NCI-H1105 (cell line): Measurements from ENCODE around the gene VDAC1.
"Not testable (repeated sequence)": the region's sequence is repeated elsewhere in the genome, so short reads cannot be mapped to it uniquely, and the experiment has no call there.

ENCODE experiments used
- DNase-seq: peaks from one replicate; lab custom pipeline; 2025; lab: John Stamatoyannopoulos, UW

VDAC1 gene

GRCh38 chr5:133995341-133995740 is 9.4 kb downstream of the VDAC1 start:
- no peak for DNase-seq

GRCh38 chr5:133994990-133995333 is 9.8 kb downstream of the VDAC1 start:
- DNase-seq = no peak

GRCh38 chr5:133994297-133994989 is 10.3 kb downstream of the VDAC1 start:
- no peak for DNase-seq

- no peak for DNase-seq
Observed at GRCh38 chr5:133993185-133993936, 11.4 kb downstream of the VDAC1 start.

GRCh38 chr5:133992429-133993155 is 12.2 kb downstream of the VDAC1 start:
- DNase-seq = no peak

GRCh38 chr5:133991171-133991910 is 13.4 kb downstream of the VDAC1 start:
- DNase-seq = no peak

GRCh38 chr5:133990396-133990795 is 14.4 kb downstream of the VDAC1 start:
- DNase-seq = peak; percentile 71

- no peak for DNase-seq
Observed at GRCh38 chr5:133985540-133986180, 19.1 kb downstream of the VDAC1 start.

GRCh38 chr5:133983674-133984073 is 21.1 kb downstream of the VDAC1 start:
- DNase-seq = no peak

GRCh38 chr5:133981714-133982113 is 23.1 kb downstream of the VDAC1 start:
- no peak for DNase-seq

- DNase-seq = no peak
Observed at GRCh38 chr5:133980652-133981051, 24.1 kb downstream of the VDAC1 start.

GRCh38 chr5:133978943-133979342 is 25.8 kb downstream of the VDAC1 start:
- no peak for DNase-seq

GRCh38 chr5:133977858-133978257 is 26.9 kb downstream of the VDAC1 start:
- DNase-seq = no peak

GRCh38 chr5:133977161-133977787 is 27.5 kb downstream of the VDAC1 start:
- DNase-seq = peak; percentile 14

- DNase-seq = not testable (repeated sequence)
Observed at GRCh38 chr5:133975546-133975945, 29.2 kb downstream of the VDAC1 start.

GRCh38 chr5:133974142-133974541 is 30.6 kb downstream of the VDAC1 start:
- DNase-seq = no peak

- DNase-seq = no peak
Observed at GRCh38 chr5:133970325-133970909, 34.4 kb downstream of the VDAC1 start.

GRCh38 chr5:133969654-133970324 is 35.0 kb downstream of the VDAC1 start:
- DNase-seq = no peak

- DNase-seq = peak; percentile 85
Observed at GRCh38 chr5:133968204-133968980, 36.4 kb downstream of the VDAC1 start, which contains the start of gene C5orf15. Gene C5orf15, minus strand, starts transcription at chr5:133968625. Its CDS starts 41 bp downstream, at chr5:133968584.
